H7 (cell line): ENCODE results near the gene IL1RAPL2. TPM values are rescaled to one million over a fixed set of nuclear protein-coding genes. Genes with fewer than 3 reads are reported as not detected.
"Not testable (repeated sequence)": the region's sequence is repeated elsewhere in the genome, so short reads cannot be mapped to it uniquely, and the experiment has no call there.

Source experiments
- DNase-seq: peaks from one replicate; pipeline ENCODE4 v3.0.0; 2012
- H3K27me3 ChIP-seq: 2 replicates; pipeline ENCODE4 v1.6.0; 2011; ENCODE audit warnings: mild to moderate bottlenecking, low read length; ENCODE audit not compliant: control insufficient read depth, insufficient read depth
- H3K36me3 ChIP-seq: replicated peaks from 2 replicates; pipeline ENCODE4 v1.5.1; 2011; ENCODE audit warnings: low read length; ENCODE audit not compliant: control insufficient read depth, insufficient read depth
- H3K4me3 ChIP-seq: 2 replicates; pipeline ENCODE4 v1.5.1; 2011; ENCODE audit warnings: low read depth, mild to moderate bottlenecking, control low read depth, low read length, moderate library complexity; ENCODE audit not compliant: insufficient read depth
- total RNA-seq: library from RNA; depleted of rRNA; stranded (reverse); fragments of >200 nt; shearing (Covaris generic); gene quantifications from 2 replicates; pipeline ENCODE4 v1.2.3, GENCODE V29; 2014

The IL1RAPL2 gene
- total RNA-seq, 1 experiment from 2014 or later = 0.03 TPM

GRCh38 chrX:105098812-105099211, 532.8 kb downstream of the IL1RAPL2 start:
- Histone ChIP-seq H3K4me3 (no peak overlapping the region), H3K36me3 (no peaks in the 10 kb centered on the region), H3K27me3 (no peaks in the 10 kb centered on the region)
- no peak for DNase-seq

- no peak for DNase-seq
- Histone ChIP-seq H3K27me3 (no peaks in the 10 kb centered on the region), H3K4me3 (no peak overlapping the region), H3K36me3 (no peaks in the 10 kb centered on the region)
These were observed 535.4 kb downstream of the IL1RAPL2 start for GRCh38 chrX:105101378-105101777.

- H3K27me3 ChIP-seq = no peaks in the 10 kb centered on the region
- DNase-seq = no peak
- H3K4me3 ChIP-seq = no peak overlapping the region
- no peaks in the 10 kb centered on the region for H3K36me3 ChIP-seq
These were observed 543.9 kb downstream of the IL1RAPL2 start for GRCh38 chrX:105109936-105110335.

- H3K4me3 ChIP-seq = no peak overlapping the region
- H3K27me3 ChIP-seq = no peaks in the 10 kb centered on the region
- DNase-seq = no peak
- H3K36me3 ChIP-seq = no peaks in the 10 kb centered on the region
These were observed 548.6 kb downstream of the IL1RAPL2 start for GRCh38 chrX:105114554-105115130.

- DNase-seq, H3K36me3 ChIP-seq, H3K4me3 ChIP-seq, H3K27me3 ChIP-seq: not testable (repeated sequence)
These were observed 549.8 kb downstream of the IL1RAPL2 start for GRCh38 chrX:105115596-105116320.

GRCh38 chrX:105116486-105116885, 550.5 kb downstream of the IL1RAPL2 start:
- no peaks in the 10 kb centered on the region for H3K36me3 ChIP-seq
- H3K4me3 ChIP-seq = no peak overlapping the region
- no peak for DNase-seq
- no peaks in the 10 kb centered on the region for H3K27me3 ChIP-seq

GRCh38 chrX:105117621-105118020, 551.6 kb downstream of the IL1RAPL2 start:
- H3K27me3 ChIP-seq = no peaks in the 10 kb centered on the region
- no peak for DNase-seq
- no peaks in the 10 kb centered on the region for H3K36me3 ChIP-seq
- H3K4me3 ChIP-seq = no peak overlapping the region

- no peak for DNase-seq
- Histone ChIP-seq H3K36me3 (no peaks in the 10 kb centered on the region), H3K4me3 (no peak overlapping the region), H3K27me3 (no peaks in the 10 kb centered on the region)
These were observed 554.5 kb downstream of the IL1RAPL2 start for GRCh38 chrX:105120463-105120862.

- no peak for DNase-seq
- no peak overlapping the region for H3K4me3 ChIP-seq
- H3K27me3 ChIP-seq = no peaks in the 10 kb centered on the region
- H3K36me3 ChIP-seq = no peaks in the 10 kb centered on the region
These were observed 555.2 kb downstream of the IL1RAPL2 start for GRCh38 chrX:105121186-105121585.

- DNase-seq = no peak
- Histone ChIP-seq H3K27me3 (no peaks in the 10 kb centered on the region), H3K4me3 (no peak overlapping the region), H3K36me3 (no peaks in the 10 kb centered on the region)
These were observed 560.2 kb downstream of the IL1RAPL2 start for GRCh38 chrX:105126201-105126600.

GRCh38 chrX:105134273-105134672, 568.3 kb downstream of the IL1RAPL2 start:
- Histone ChIP-seq H3K36me3 (no peaks in the 10 kb centered on the region), H3K4me3 (no peak overlapping the region), H3K27me3 (no peaks in the 10 kb centered on the region)
- DNase-seq = no peak

- DNase-seq = no peak
- Histone ChIP-seq H3K36me3 (no peaks in the 10 kb centered on the region), H3K27me3 (no peaks in the 10 kb centered on the region), H3K4me3 (no peak overlapping the region)
These were observed 570.8 kb downstream of the IL1RAPL2 start for GRCh38 chrX:105136786-105137185.

- no peak for DNase-seq
- Histone ChIP-seq H3K36me3 (no peaks in the 10 kb centered on the region), H3K27me3 (no peaks in the 10 kb centered on the region), H3K4me3 (no peak overlapping the region)
These were observed 584.0 kb downstream of the IL1RAPL2 start for GRCh38 chrX:105150036-105150435.

GRCh38 chrX:105150557-105150956, 584.6 kb downstream of the IL1RAPL2 start:
- no peak for DNase-seq
- Histone ChIP-seq H3K27me3 (no peaks in the 10 kb centered on the region), H3K36me3 (no peaks in the 10 kb centered on the region), H3K4me3 (no peak overlapping the region)

- DNase-seq = no peak
- H3K4me3 ChIP-seq = no peak overlapping the region
- H3K36me3 ChIP-seq = no peaks in the 10 kb centered on the region
- no peaks in the 10 kb centered on the region for H3K27me3 ChIP-seq
These were observed 601.2 kb downstream of the IL1RAPL2 start for GRCh38 chrX:105167233-105167632.
